Measurements from ENCODE around the gene ATP9A. TPM values are rescaled to one million over a fixed set of nuclear protein-coding genes. Genes with fewer than 3 reads are reported as not detected.

Gene ATP9A
- total and polyA plus RNA-seq, 2 of the 4 experiments (the other 2 are of a cell fraction) = 10.6 to 22.4 TPM

GRCh38 chr20:51667002-51667408, 101.2 kb downstream of the ATP9A start:
- Histone ChIP-seq H3K14ac (replicated peaks; ENCODE audit: low read depth, low read length) (no peak overlapping the region), H2AK5ac (ENCODE audit: low read depth, low read length) (no peak overlapping the region), H2AK9ac (replicated peaks; ENCODE audit: low read depth, low read length, poor library complexity) (no peak overlapping the region), H4K8ac (ENCODE audit: low read depth in 2 of 2, low read length in 2 of 2) (no peak overlapping the region), H3K4ac (ENCODE audit: low read depth, low read length) (no peak overlapping the region), H3K4me3 (ENCODE audit: insufficient read depth, low read depth, low read length) (no peak overlapping the region), H3K27ac (ENCODE audit: insufficient read depth, low read length) (no peak overlapping the region), H3K36me3 (ENCODE audit: control insufficient read depth, insufficient read depth, low read length) (peaks cover 31% of the 10 kb centered on the region), H2BK5ac (ENCODE audit: low read depth, low read length, poor library complexity, severe bottlenecking) (no peak overlapping the region), H3K9ac (ENCODE audit: low read depth, low read length) (no peak overlapping the region), H2BK15ac (ENCODE audit: low read depth, low read length) (no peak overlapping the region), H3K23ac (ENCODE audit: low read depth, low read length) (no peak overlapping the region), H3K4me1 (ENCODE audit: control insufficient read depth, insufficient read depth, low read length) (no peaks in the 10 kb centered on the region), H3K27me3 (ENCODE audit: control insufficient read depth, insufficient read depth, low read length) (no peaks in the 10 kb centered on the region), H4K20me1 (ENCODE audit: insufficient read depth, low read length) (0 out of 2 replicates have a peak, but pooled peaks cover under 1% of the 10 kb centered on the region), H4K91ac (ENCODE audit: insufficient read depth, low read depth, low read length) (no peak overlapping the region), H2BK120ac (ENCODE audit: low read depth, low read length) (no peak overlapping the region), H2BK20ac (ENCODE audit: low read depth, low read length) (no peak overlapping the region), H4K5ac (ENCODE audit: low read depth, low read length) (no peak overlapping the region), H3K9me1 (ENCODE audit: insufficient read depth, low read length) (peaks cover 8% of the 10 kb centered on the region), H3K18ac (ENCODE audit: low read depth, low read length) (no peak overlapping the region), H3K79me1 (ENCODE audit: low read depth in 1 of 2, low read length in 2 of 2) (no peaks in the 10 kb centered on the region), H3K56ac (ENCODE audit: extremely low read depth, insufficient read depth, low read length) (no peak overlapping the region), H2AFZ (replicated peaks; ENCODE audit: low read length, poor library complexity) (no peak overlapping the region), H3K4me2 (ENCODE audit: low read depth, low read length) (no peak overlapping the region), H3K9me3 (ENCODE audit: control insufficient read depth, insufficient read depth, low read length) (no peaks in the 10 kb centered on the region)
- POLR2A ChIA-PET (ENCODE audit: unreplicated experiment) = no interaction called here
- dilution Hi-C loops (cut with HindIII; ENCODE audit: low sequenced_read_pairs, unreplicated experiment) (no loop called here), in situ Hi-C loops (cut with MboI; ENCODE audit: low sequenced_read_pairs) (no loop called here), intact Hi-C loops (cut with micrococcal nuclease) (no loop called here)
- TF ChIP-seq CHD1 (IDR thresholded peaks at IDR 0.05; ENCODE audit: low read depth, low read length) = no peak
- no peak for TF ChIP-seq RFX5 (IDR thresholded peaks at IDR 0.05; ENCODE audit: low read depth, low read length)
- TF ChIP-seq MXI1 (IDR thresholded peaks at IDR 0.05; ENCODE audit: borderline replicate concordance, low read depth, low read length) = no peak
- no peak for TF ChIP-seq SMC3 (IDR thresholded peaks at IDR 0.05; ENCODE audit: low read depth, low read length)
- TF ChIP-seq BHLHE40 (IDR thresholded peaks at IDR 0.05; ENCODE audit: low read depth, low read length) = no peak
- TF ChIP-seq NFE2L2 (IDR thresholded peaks at IDR 0.05; ENCODE audit: low read depth, low read length) = no peak
- TF ChIP-seq ELK1 (IDR thresholded peaks at IDR 0.05; ENCODE audit: borderline replicate concordance, low read depth, low read length) = no peak
- CTCF ChIA-PET = no interaction called here
- WGBS, 2 experiments (ENCODE audit: extremely low coverage in 2 of 2, insufficient read length in 1 of 2) = 80% methylated on average over 1 of the region's 8 CpGs; no CpG with 5 or more reads in 1 of the 2 experiments
- ATAC-seq (ENCODE audit: low read depth) (no peak), DNase-seq (no peak)
- no TSS peak for BruUV-seq (replicated peaks)
